Fibroblast of the aortic adventitia (primary cell): ENCODE measurements around the gene CCDC154. TPM values are rescaled to one million over a fixed set of nuclear protein-coding genes. Genes with fewer than 3 reads are reported as not detected.
"Not testable (repeated sequence)": the region's sequence is repeated elsewhere in the genome, so short reads cannot be mapped to it uniquely, and the experiment has no call there.

Experiments used
- DNase-seq: peaks from one replicate; pipeline ENCODE4 v3.0.0-alpha.2; 2010; ENCODE audit warnings: low read depth
- H3K4me3 ChIP-seq: 2 replicates; pipeline ENCODE4 v1.5.1; 2011; ENCODE audit warnings: low read depth, mild to moderate bottlenecking, control low read depth, low read length, moderate library complexity
- CTCF ChIP-seq: IDR thresholded peaks from 2 replicates; pipeline ENCODE4 v1.5.1; 2011; ENCODE audit warnings: mild to moderate bottlenecking, low read length, control low read depth, inconsistent platforms; ENCODE audit not compliant: insufficient read depth
- total RNA-seq: library from RNA; depleted of rRNA; stranded (reverse); fragments of >200 nt; gene quantifications from 2 replicates; pipeline ENCODE4 v1.2.3, GENCODE V29; 2012; ENCODE audit warnings: low replicate concordance

The CCDC154 gene
- total RNA-seq, 1 donor, result 0.36 TPM

GRCh38 chr16:1481906-1482835, 37.8 kb upstream of the CCDC154 start:
- TF ChIP-seq CTCF, result no peak
- H3K4me3 ChIP-seq, result no peak overlapping the region
- DNase-seq, result peak; percentile 21

- not testable (repeated sequence) for H3K4me3 ChIP-seq, DNase-seq
Measured at GRCh38 chr16:1478937-1479336, 34.6 kb upstream of the CCDC154 start.

DNA sequence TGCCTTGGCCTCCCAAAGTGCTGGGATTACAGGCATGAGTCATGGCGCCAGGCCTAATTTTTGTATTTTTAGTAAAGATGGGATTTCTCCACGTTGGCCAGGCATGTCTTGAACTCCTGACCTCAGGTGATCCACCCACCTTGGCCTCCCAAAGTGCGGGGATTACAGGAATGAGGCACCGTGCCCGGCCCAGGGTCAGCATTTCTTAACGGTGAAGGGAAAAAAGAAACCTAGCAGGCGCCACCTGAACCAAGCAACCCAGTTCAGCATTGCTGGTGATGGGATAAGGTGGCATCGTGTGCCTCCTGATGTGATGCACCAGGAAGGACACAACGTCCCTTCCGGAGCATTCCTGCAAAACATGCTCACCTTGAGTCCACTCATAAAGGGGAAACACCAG, 32.7 kb upstream of the CCDC154 start:
- no peak for TF ChIP-seq CTCF
- H3K4me3 ChIP-seq, result no peak overlapping the region
- DNase-seq, result no peak

DNA sequence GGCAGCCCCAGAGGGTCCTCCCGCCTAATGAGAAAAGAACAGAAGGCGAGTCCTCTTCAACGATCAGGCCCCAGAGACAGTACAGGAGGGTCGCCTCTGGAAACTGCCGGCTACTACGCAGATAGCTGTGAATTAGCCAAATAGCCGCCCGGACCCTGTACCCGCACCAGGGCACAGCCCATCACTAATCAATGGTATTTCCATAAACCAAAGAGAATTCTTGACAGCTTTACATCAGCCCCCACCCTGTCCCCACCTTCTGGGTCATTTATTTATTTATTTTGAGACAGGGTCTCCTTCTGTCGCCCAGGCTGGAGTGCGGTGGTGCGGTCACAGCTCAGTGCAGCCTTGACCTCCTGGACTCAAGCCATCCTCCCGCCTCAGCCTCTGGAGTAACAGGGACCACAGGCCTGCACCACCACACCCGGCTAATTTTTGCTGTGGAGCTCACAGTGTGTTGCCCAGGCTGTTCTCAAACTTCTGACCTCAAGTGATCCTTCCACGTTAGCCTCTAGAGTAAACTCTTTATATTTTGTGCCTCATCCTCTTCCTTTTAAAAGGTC, 31.3 kb upstream of the CCDC154 start:
- H3K4me3 ChIP-seq, result peak overlapping the region; percentile 87
- no peak for TF ChIP-seq CTCF
- no peak for DNase-seq

- TF ChIP-seq CTCF, result no peak
- DNase-seq, result peak; percentile 79
- H3K4me3 ChIP-seq, result peak within 1 kb of the TSS; percentile 87
Measured at GRCh38 chr16:1474796-1475551, 30.6 kb upstream of the CCDC154 start, which contains the start of gene CLCN7. Gene CLCN7, minus strand, starts transcription at chr16:1475028. Its CDS starts 54 bp downstream, at chr16:1474974.

- peak overlapping the region; percentile 87 for H3K4me3 ChIP-seq
- peak; percentile 23 for DNase-seq
- no peak for TF ChIP-seq CTCF
Measured at GRCh38 chr16:1474082-1474795, 29.9 kb upstream of the CCDC154 start.
